ENCODE data around the gene MCOLN1. TPM values are rescaled to one million over a fixed set of nuclear protein-coding genes. Genes with fewer than 3 reads are reported as not detected.

The MCOLN1 gene
- total and polyA plus RNA-seq, 9 of the 15 experiments (the other 6 are each of a cell fraction or from before 2014, with no cell fraction given), result 0.25 to 15.4 (median 7.1) TPM

GRCh38 chr19:7506385-7507328, 15.8 kb upstream of the MCOLN1 start (continued):
- no peak for TF ChIP-seq ZNF518B (CRISPR knock-in tag; IDR thresholded peaks at IDR 0.05)
- TF ChIP-seq ZNF41 (CRISPR knock-in tag; conservative IDR thresholded peaks at IDR 0.05), result no peak
- no peak for TF ChIP-seq TCF7L2 (IDR thresholded peaks at IDR 0.05; ENCODE audit: low read depth, low read length)
- no peak for TF ChIP-seq ELK1 (CRISPR knock-in tag; IDR thresholded peaks at IDR 0.05)
- TF ChIP-seq CGGBP1 (CRISPR knock-in tag; IDR thresholded peaks at IDR 0.05), result no peak
- TF ChIP-seq NR1H2 (CRISPR knock-in tag; IDR thresholded peaks at IDR 0.05), result no peak
- TF ChIP-seq THRAP3 (IDR thresholded peaks at IDR 0.05; ENCODE audit: borderline replicate concordance), result 0 out of 2 replicates have a peak, but pooled peaks have one; percentile 59
- TF ChIP-seq FOXK1 (CRISPR knock-in tag; IDR thresholded peaks at IDR 0.05; ENCODE audit: borderline replicate concordance), result no peak
- no peak for TF ChIP-seq GTF3C2 (IDR thresholded peaks at IDR 0.05; ENCODE audit: borderline replicate concordance, extremely low read depth, insufficient read length)
- TF ChIP-seq CBFB (CRISPR knock-in tag; IDR thresholded peaks at IDR 0.05), result no peak
- peak; percentile 80 for TF ChIP-seq LEF1 (IDR thresholded peaks at IDR 0.05)
- TF ChIP-seq LARP7 (IDR thresholded peaks at IDR 0.05), result peak; percentile 97
- no peak for TF ChIP-seq BRD9 (IDR thresholded peaks at IDR 0.05; ENCODE audit: low read depth, partially characterized antibody)
- TF ChIP-seq NFE2L1 (tag; IDR thresholded peaks at IDR 0.05; ENCODE audit: borderline replicate concordance, low read depth), result no peak
- no peak for TF ChIP-seq SRSF1 (IDR thresholded peaks at IDR 0.05; ENCODE audit: low read depth, low read length)
- no peak for TF ChIP-seq ZBTB17 (CRISPR knock-in tag; IDR thresholded peaks at IDR 0.05)
- no peak for TF ChIP-seq ELF2 (CRISPR knock-in tag; IDR thresholded peaks at IDR 0.05)
- TF ChIP-seq PCBP2 (IDR thresholded peaks at IDR 0.05; ENCODE audit: low read depth, low read length, poor library complexity, severe bottlenecking), result no peak
- TF ChIP-seq ETV6 (IDR thresholded peaks at IDR 0.05; ENCODE audit: borderline replicate concordance in 1 of 2, low read depth in 2 of 2, low read length in 1 of 2), result no peak
- no peak for TF ChIP-seq ETV6 (CRISPR knock-in tag; IDR thresholded peaks at IDR 0.05; ENCODE audit: borderline replicate concordance)

Data from K562 (cell line).